ENCODE measurements around the gene NPR1.

The NPR1 gene

GRCh38 chr1:153642161-153642560 lies 36.3 kb upstream of the NPR1 start:
- Histone ChIP-seq H3F3A (ENCODE audit: control insufficient read depth, insufficient read depth) (peaks cover 17% of the 10 kb centered on the region), H3K4me2 (ENCODE audit: low read length) (no peak overlapping the region), H3K4me1 (ENCODE audit: control insufficient read depth, low read length) (no peaks in the 10 kb centered on the region), H3K27ac (ENCODE audit: low read depth, low read length) (no peak overlapping the region), H3K79me2 (ENCODE audit: control insufficient read depth, low read length) (peaks cover 23% of the 10 kb centered on the region), H3K9me2 (replicated peaks; ENCODE audit: control insufficient read depth, low read length) (no peaks in the 10 kb centered on the region), H4K20me1 (ENCODE audit: control insufficient read depth, insufficient read depth, low read depth, low read length) (no peaks in the 10 kb centered on the region), H3K9me3 (ENCODE audit: control insufficient read depth, insufficient read depth, low read length) (no peaks in the 10 kb centered on the region), H3K36me3 (ENCODE audit: control insufficient read depth, low read length) (peaks cover 97% of the 10 kb centered on the region), H3K4me3 (ENCODE audit: low read length) (no peak overlapping the region), H3K27me3 (ENCODE audit: control insufficient read depth, low read length) (no peaks in the 10 kb centered on the region)
- TF ChIP-seq EZH2phosphoT487 (IDR thresholded peaks at IDR 0.05; ENCODE audit: borderline replicate concordance, low read length) (no peak), CTCF (IDR thresholded peaks at IDR 0.05; ENCODE audit: low read depth, low read length, poor library complexity, severe bottlenecking) (no peak)

GRCh38 chr1:153643100-153643499 lies 35.4 kb upstream of the NPR1 start:
- Histone ChIP-seq H3K36me3 (ENCODE audit: control insufficient read depth, low read length) (peaks cover 91% of the 10 kb centered on the region), H3K9me3 (ENCODE audit: control insufficient read depth, insufficient read depth, low read length) (no peaks in the 10 kb centered on the region), H3F3A (ENCODE audit: control insufficient read depth, insufficient read depth) (peaks cover 17% of the 10 kb centered on the region), H3K4me3 (ENCODE audit: low read length) (no peak overlapping the region), H3K79me2 (ENCODE audit: control insufficient read depth, low read length) (peaks cover 15% of the 10 kb centered on the region), H3K27me3 (ENCODE audit: control insufficient read depth, low read length) (no peaks in the 10 kb centered on the region), H4K20me1 (ENCODE audit: control insufficient read depth, insufficient read depth, low read depth, low read length) (no peaks in the 10 kb centered on the region), H3K4me1 (ENCODE audit: control insufficient read depth, low read length) (no peaks in the 10 kb centered on the region), H3K4me2 (ENCODE audit: low read length) (no peak overlapping the region), H3K27ac (ENCODE audit: low read depth, low read length) (no peak overlapping the region), H3K9me2 (replicated peaks; ENCODE audit: control insufficient read depth, low read length) (no peaks in the 10 kb centered on the region)
- TF ChIP-seq CTCF (IDR thresholded peaks at IDR 0.05; ENCODE audit: low read depth, low read length, poor library complexity, severe bottlenecking) (no peak), EZH2phosphoT487 (IDR thresholded peaks at IDR 0.05; ENCODE audit: borderline replicate concordance, low read length) (no peak)

DNA sequence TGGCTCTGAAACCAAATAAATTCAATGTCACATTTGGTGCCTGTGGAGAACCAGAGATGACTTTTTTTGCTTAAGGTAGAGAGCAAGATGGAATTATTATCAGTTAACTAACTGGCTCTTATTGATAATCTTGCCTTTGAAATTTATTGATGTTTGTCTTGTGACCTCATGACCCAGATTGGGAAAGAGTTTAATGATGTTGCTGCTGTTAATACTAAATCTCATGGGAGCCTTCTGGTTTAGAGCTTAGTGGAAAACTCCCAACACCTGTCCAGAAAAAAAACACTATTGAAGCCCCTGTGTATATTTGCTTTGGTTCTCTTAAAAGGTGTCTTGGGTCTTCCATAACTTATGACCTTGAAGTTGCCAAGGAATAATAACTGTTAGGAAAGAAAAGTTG lies 34.7 kb upstream of the NPR1 start:
- TF ChIP-seq CTCF (IDR thresholded peaks at IDR 0.05; ENCODE audit: low read depth, low read length, poor library complexity, severe bottlenecking) (no peak), EZH2phosphoT487 (IDR thresholded peaks at IDR 0.05; ENCODE audit: borderline replicate concordance, low read length) (no peak)
- Histone ChIP-seq H3K4me2 (ENCODE audit: low read length) (no peak overlapping the region), H3K27ac (ENCODE audit: low read depth, low read length) (no peak overlapping the region), H3K9me3 (ENCODE audit: control insufficient read depth, insufficient read depth, low read length) (no peaks in the 10 kb centered on the region), H3K27me3 (ENCODE audit: control insufficient read depth, low read length) (no peaks in the 10 kb centered on the region), H3K4me1 (ENCODE audit: control insufficient read depth, low read length) (no peaks in the 10 kb centered on the region), H4K20me1 (ENCODE audit: control insufficient read depth, insufficient read depth, low read depth, low read length) (no peaks in the 10 kb centered on the region), H3K9me2 (replicated peaks; ENCODE audit: control insufficient read depth, low read length) (no peaks in the 10 kb centered on the region), H3F3A (ENCODE audit: control insufficient read depth, insufficient read depth) (peaks cover 17% of the 10 kb centered on the region), H3K36me3 (ENCODE audit: control insufficient read depth, low read length) (peaks cover 85% of the 10 kb centered on the region), H3K79me2 (ENCODE audit: control insufficient read depth, low read length) (peaks cover 12% of the 10 kb centered on the region), H3K4me3 (ENCODE audit: low read length) (no peak overlapping the region)
